HFFc6 (cell line): ENCODE measurements around the gene PBX3. TPM values are rescaled to one million over a fixed set of nuclear protein-coding genes. Genes with fewer than 3 reads are reported as not detected.

Source experiments
- DNase-seq: peaks from one replicate; pipeline ENCODE4 v3.0.0-alpha.2; 2018
- H3K27ac Mint-ChIP-seq: 2 replicates; pipeline ENCODE4 v1.8.0; 2020; ENCODE audit warnings: mild to moderate bottlenecking, mixed read lengths
- H3K27me3 Mint-ChIP-seq: 2 replicates; pipeline ENCODE4 v1.8.0; 2021; ENCODE audit warnings: mild to moderate bottlenecking, moderate library complexity, mixed read lengths; ENCODE audit not compliant: insufficient read depth
- H3K36me3 Mint-ChIP-seq: 2 replicates; pipeline ENCODE4 v1.8.0; 2021; ENCODE audit warnings: low read depth, mixed read lengths
- H3K4me1 Mint-ChIP-seq: 2 replicates; pipeline ENCODE4 v1.8.0; 2020; ENCODE audit warnings: low read depth, mixed read lengths
- H3K4me3 Mint-ChIP-seq: 2 replicates; pipeline ENCODE4 v1.8.0; 2020; ENCODE audit warnings: mild to moderate bottlenecking, moderate library complexity, mixed read lengths
- H3K9me3 Mint-ChIP-seq: 2 replicates; pipeline ENCODE4 v1.8.0; 2020; ENCODE audit warnings: mild to moderate bottlenecking, mixed read lengths
- total RNA-seq, 6 experiments: library from RNA; stranded (reverse); fragmentation: NEBNext Ultra II Directional; extraction: Animal tissue kit (Norgen Biotek cat#: 25700); gene quantifications; 2 replicates in 1 of 6; 3 replicates in 5 of 6; pipeline ENCODE4 v1.2.3, GENCODE V29; 2021
- TF ChIP-seq, protein P1 (sequence below): fragments of 200-600 bp; sonication (generic); IDR thresholded peaks from 2 replicates; pipeline ENCODE4 v1.5.0; 2021; ENCODE audit warnings: antibody characterized with exemption, mild to moderate bottlenecking

PBX3 gene
- total RNA-seq, 6 experiments from 2014 or later = 32.2 to 44.3 (median 40.3) TPM

DNA sequence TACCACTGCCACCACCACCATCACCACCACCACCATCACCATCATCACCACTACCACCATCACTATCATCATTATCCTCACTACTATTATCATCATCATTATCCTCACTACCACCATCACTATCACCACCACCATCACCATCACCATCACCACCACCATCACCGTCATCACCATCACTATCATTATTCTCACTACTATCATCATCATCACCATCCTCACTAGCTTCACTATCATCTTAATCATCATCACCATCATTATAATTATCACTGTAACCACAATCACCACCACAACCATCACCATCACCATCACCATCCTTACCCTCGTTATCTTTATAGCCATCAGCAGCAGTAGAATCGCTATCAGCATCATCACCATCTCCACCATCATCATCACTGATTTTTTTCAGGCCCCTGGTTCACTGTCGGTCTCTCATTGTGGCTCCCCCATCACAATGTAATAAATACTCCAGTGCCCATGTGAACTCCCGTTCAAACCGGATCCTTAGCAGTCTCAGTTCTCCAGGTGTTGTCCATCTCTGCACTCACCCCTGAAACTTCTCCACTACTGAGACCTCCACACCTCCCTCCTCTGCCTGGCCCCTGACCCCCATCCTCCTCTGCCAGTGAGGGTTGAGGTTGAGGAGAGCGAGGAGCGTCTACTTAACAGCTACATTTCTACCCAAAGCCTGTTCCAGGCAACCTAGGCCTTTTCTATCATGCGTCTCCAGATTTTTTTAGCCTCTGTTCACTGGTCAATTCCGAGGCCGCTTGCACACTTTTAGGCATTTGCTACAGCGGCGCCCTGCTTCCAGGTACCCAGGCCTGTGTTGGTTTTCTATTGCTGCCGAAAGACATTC, 238.2 kb downstream of the PBX3 start:
- no peak for DNase-seq
- 0 out of 2 replicates have a peak, but pooled peaks cover under 1% of the 10 kb centered on the region for H3K36me3 Mint-ChIP-seq
- peaks cover 30% of the 10 kb centered on the region for H3K27me3 Mint-ChIP-seq
- H3K9me3 Mint-ChIP-seq = peaks cover 11% of the 10 kb centered on the region
- H3K27ac Mint-ChIP-seq = no peak overlapping the region
- H3K4me1 Mint-ChIP-seq = no peaks in the 10 kb centered on the region
- no peak overlapping the region for H3K4me3 Mint-ChIP-seq
- TF ChIP-seq, protein P1, sequence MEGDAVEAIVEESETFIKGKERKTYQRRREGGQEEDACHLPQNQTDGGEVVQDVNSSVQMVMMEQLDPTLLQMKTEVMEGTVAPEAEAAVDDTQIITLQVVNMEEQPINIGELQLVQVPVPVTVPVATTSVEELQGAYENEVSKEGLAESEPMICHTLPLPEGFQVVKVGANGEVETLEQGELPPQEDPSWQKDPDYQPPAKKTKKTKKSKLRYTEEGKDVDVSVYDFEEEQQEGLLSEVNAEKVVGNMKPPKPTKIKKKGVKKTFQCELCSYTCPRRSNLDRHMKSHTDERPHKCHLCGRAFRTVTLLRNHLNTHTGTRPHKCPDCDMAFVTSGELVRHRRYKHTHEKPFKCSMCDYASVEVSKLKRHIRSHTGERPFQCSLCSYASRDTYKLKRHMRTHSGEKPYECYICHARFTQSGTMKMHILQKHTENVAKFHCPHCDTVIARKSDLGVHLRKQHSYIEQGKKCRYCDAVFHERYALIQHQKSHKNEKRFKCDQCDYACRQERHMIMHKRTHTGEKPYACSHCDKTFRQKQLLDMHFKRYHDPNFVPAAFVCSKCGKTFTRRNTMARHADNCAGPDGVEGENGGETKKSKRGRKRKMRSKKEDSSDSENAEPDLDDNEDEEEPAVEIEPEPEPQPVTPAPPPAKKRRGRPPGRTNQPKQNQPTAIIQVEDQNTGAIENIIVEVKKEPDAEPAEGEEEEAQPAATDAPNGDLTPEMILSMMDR = no peak

DNA sequence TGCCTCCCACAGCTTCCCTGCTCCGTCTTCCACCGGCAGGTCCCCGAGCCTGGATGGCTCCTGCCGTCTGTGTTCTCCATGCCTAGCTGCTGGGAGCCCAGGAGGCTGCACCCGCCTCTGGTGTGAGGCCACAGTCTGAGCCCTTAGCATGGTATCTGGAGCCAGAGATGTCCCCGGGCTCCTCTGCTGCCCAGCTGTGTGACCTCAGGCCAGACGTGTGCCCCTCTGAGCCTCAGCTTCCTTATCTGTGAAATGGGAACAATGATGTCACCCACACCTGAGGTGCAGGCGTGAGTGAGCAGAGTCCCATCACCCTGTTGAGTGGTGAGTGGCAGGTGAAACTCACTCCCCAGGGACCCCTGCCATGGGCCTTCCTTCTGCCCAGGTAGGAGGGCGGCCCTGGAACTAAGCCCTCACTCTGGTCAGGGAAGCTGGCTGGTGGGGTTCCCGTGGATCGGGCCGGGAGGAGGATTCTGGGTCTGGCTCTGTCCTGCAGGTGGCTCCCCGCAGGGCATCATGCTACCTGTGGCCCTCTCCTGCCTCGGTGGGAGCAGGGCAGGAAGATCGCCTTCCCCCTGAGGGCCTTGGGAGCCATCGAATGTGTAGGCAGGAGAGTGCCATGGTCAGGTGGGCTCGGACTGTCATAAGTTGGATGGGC, 239.0 kb downstream of the PBX3 start:
- TF ChIP-seq, protein P1 = no peak
- Mint-ChIP-seq H3K4me3 (no peak overlapping the region), H3K27ac (no peak overlapping the region), H3K4me1 (no peaks in the 10 kb centered on the region), H3K27me3 (peaks cover 34% of the 10 kb centered on the region), H3K9me3 (peaks cover 6% of the 10 kb centered on the region), H3K36me3 (no peaks in the 10 kb centered on the region)
- DNase-seq = no peak

DNA sequence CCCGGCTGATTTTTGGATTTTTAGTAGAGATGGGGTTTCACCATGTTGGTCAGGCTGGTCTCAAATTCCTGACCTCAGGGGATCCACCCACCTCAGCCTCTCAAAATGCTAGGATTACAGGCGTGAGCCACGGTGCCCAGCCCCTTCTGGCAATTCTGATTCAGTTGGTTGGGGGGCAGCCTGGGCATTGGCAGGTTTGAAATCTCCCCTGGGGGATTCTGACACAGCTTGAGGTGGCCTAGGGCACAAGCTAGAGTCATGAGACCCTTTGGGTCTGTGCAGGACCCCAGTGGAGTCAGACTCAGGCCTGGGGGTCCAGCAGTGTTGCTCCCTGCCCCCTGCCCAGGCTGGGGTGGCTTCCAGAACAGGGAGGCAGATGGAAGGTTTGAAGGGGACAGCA, 239.8 kb downstream of the PBX3 start:
- no peaks in the 10 kb centered on the region for H3K36me3 Mint-ChIP-seq

DNA sequence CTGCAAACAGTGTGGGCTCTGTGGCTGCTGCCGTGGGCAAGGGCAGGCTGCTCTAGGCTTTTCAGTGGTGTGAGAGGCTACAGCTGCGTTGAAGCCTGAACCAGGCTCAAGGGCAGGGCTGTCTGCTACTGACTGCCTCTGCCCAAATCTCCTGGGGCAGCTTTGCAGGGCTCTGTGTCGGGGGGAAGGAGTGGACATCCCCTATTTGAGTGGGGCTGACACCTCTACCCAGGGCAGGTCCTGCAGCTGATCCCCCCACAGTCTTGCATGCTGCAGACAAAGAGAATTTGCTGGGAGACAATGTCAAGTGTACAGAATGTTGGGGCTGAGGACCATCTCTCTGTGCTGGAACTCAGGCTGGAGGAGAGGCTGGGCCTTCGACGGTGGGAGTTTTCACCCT, 240.2 kb downstream of the PBX3 start:
- peaks cover 26% of the 10 kb centered on the region for H3K27me3 Mint-ChIP-seq
- H3K9me3 Mint-ChIP-seq = no peaks in the 10 kb centered on the region; the same call in 1 of the 2 replicates
- H3K4me3 Mint-ChIP-seq = no peak overlapping the region
- H3K4me1 Mint-ChIP-seq = no peaks in the 10 kb centered on the region
- DNase-seq = no peak
- no peaks in the 10 kb centered on the region for H3K36me3 Mint-ChIP-seq
- TF ChIP-seq, protein P1 = no peak
- H3K27ac Mint-ChIP-seq = no peak overlapping the region

More for the DNA sequence above, 239.8 kb downstream of the PBX3 start:
- TF ChIP-seq, protein P1 = no peak
- H3K9me3 Mint-ChIP-seq = peaks cover under 1% of the 10 kb centered on the region
- no peaks in the 10 kb centered on the region for H3K4me1 Mint-ChIP-seq
- no peak overlapping the region for H3K4me3 Mint-ChIP-seq
- H3K27me3 Mint-ChIP-seq = peaks cover 26% of the 10 kb centered on the region
- no peak for DNase-seq
- H3K27ac Mint-ChIP-seq = no peak overlapping the region

DNA sequence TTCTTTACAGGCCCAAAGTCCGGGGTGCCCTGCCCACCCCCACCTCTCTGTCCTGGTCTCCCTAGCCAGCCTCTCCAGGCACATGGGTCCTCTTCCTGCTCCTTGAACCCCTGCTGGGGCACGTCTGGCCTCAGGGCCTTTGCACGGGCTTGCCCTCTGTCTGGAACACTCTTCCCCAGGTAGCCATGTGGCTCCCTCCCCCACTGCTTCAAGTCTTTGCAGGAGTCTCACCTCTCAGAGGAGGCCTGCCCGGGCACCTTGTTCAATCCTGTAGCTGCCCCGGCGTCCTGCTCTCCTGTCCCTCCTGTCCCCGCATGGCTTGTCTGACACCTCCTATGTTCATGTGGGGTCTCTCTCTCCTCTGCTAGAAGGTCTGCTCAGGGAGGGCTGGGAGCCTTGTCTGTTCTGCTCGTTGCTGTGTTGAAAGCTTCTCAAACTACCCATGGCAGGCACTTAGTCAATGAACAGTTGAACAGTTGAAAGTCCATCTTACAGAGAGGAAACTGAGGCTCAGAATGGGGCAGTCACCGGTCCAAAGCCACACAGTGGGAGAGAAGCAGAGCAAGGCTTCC, 241.4 kb downstream of the PBX3 start:
- H3K27ac Mint-ChIP-seq = no peak overlapping the region

More for the DNA sequence above, 241.4 kb downstream of the PBX3 start:
- Mint-ChIP-seq H3K4me3 (no peak overlapping the region), H3K27me3 (peaks cover 26% of the 10 kb centered on the region), H3K36me3 (no peaks in the 10 kb centered on the region), H3K9me3 (no peaks in the 10 kb centered on the region; the same call in 1 of the 2 replicates), H3K4me1 (no peaks in the 10 kb centered on the region)
- no peak for DNase-seq
- TF ChIP-seq, protein P1 = no peak
